Measurements from ENCODE around the gene DDX6.

- TF ChIP-seq, protein P1, sequence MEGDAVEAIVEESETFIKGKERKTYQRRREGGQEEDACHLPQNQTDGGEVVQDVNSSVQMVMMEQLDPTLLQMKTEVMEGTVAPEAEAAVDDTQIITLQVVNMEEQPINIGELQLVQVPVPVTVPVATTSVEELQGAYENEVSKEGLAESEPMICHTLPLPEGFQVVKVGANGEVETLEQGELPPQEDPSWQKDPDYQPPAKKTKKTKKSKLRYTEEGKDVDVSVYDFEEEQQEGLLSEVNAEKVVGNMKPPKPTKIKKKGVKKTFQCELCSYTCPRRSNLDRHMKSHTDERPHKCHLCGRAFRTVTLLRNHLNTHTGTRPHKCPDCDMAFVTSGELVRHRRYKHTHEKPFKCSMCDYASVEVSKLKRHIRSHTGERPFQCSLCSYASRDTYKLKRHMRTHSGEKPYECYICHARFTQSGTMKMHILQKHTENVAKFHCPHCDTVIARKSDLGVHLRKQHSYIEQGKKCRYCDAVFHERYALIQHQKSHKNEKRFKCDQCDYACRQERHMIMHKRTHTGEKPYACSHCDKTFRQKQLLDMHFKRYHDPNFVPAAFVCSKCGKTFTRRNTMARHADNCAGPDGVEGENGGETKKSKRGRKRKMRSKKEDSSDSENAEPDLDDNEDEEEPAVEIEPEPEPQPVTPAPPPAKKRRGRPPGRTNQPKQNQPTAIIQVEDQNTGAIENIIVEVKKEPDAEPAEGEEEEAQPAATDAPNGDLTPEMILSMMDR (IDR thresholded peaks at IDR 0.05): no peak
- no peak for TF ChIP-seq POLR2A (IDR thresholded peaks at IDR 0.05)
Measured at GRCh38 chr11:118807800-118808778, 17.1 kb upstream of the DDX6 start.

Measured in esophagus squamous epithelium (tissue), 4 donors.